ENCODE results near the gene GRM7.

DNA sequence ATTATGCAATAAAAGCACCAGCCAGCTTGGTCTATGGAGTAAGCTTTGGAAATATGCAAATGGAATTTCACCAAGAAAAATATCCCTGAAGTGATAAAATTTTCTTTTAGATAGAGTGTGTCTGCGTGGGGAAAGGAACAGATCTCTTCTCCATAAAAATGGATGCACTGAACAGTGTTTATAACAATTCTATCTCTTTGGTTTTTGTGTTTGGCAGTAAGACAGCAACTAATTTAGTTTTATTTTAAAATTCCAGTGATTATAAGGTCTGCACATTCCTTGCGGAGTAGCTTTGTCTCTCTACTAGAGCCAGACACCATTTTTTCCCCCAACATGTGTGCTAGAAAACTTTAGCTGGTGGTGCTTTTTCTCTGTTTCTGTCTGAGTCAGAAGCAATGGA, 712.4 kb downstream of the GRM7 start:
- TF ChIP-seq, protein P1, sequence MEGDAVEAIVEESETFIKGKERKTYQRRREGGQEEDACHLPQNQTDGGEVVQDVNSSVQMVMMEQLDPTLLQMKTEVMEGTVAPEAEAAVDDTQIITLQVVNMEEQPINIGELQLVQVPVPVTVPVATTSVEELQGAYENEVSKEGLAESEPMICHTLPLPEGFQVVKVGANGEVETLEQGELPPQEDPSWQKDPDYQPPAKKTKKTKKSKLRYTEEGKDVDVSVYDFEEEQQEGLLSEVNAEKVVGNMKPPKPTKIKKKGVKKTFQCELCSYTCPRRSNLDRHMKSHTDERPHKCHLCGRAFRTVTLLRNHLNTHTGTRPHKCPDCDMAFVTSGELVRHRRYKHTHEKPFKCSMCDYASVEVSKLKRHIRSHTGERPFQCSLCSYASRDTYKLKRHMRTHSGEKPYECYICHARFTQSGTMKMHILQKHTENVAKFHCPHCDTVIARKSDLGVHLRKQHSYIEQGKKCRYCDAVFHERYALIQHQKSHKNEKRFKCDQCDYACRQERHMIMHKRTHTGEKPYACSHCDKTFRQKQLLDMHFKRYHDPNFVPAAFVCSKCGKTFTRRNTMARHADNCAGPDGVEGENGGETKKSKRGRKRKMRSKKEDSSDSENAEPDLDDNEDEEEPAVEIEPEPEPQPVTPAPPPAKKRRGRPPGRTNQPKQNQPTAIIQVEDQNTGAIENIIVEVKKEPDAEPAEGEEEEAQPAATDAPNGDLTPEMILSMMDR (conservative IDR thresholded peaks at IDR 0.05; ENCODE audit: low read depth, low read length): no peak
- no peak for TF ChIP-seq EZH2 (IDR thresholded peaks at IDR 0.05; ENCODE audit: borderline replicate concordance, low read depth, low read length, poor library complexity, severe bottlenecking)

Measured in A673 (cell line).